ENCODE measurements around the gene LILRA6. TPM values are rescaled to one million over a fixed set of nuclear protein-coding genes. Genes with fewer than 3 reads are reported as not detected.
A peak's percentile ranks its signal among the peaks of the same experiment; 100 is the strongest.

Gene LILRA6
- total RNA-seq, 2 donors from 2014 or later, result 0.54 to 2.3 TPM

GRCh38 chr19:54191811-54192453 is 50.7 kb downstream of the LILRA6 start:
- intact Hi-C loops (cut with DNase I), result no loop called here
- TF ChIP-seq CTCF (IDR thresholded peaks at IDR 0.05), result no peak
- Histone ChIP-seq H3K27ac (peak overlapping the region; percentile 99), H3K4me3 (peak overlapping the region; percentile 60), H3K4me1 (peaks cover 13% of the 10 kb centered on the region), H3K9me3 (no peaks in the 10 kb centered on the region), H3K9ac (ENCODE audit: low read depth in 2 of 2, low read length in 2 of 2) (peak overlapping the region; percentile 95 to 96), H3K36me3 (no peaks in the 10 kb centered on the region), H3K27me3 (no peaks in the 10 kb centered on the region)
- DNase-seq, result no peak

GRCh38 chr19:54191011-54191810 is 51.4 kb downstream of the LILRA6 start, which contains the start of gene TSEN34:
Gene TSEN34, plus strand, starts transcription at chr19:54191308. Its CDS starts 57 bp downstream, at chr19:54191365.
- intact Hi-C loops (cut with DNase I), result no loop called here
- peak within 1 kb of the TSS; percentile 95 to 96 for H3K9ac ChIP-seq (ENCODE audit: low read depth in 2 of 2, low read length in 2 of 2)
- no peaks in the 10 kb centered on the region for H3K9me3 ChIP-seq
- H3K4me1 ChIP-seq, result peaks cover 13% of the 10 kb centered on the region
- peak; percentile 88 for DNase-seq
- TF ChIP-seq CTCF (IDR thresholded peaks at IDR 0.05), result no peak
- no peaks in the 10 kb centered on the region for H3K36me3 ChIP-seq
- H3K4me3 ChIP-seq, result peak within 1 kb of the TSS; percentile 60
- H3K27ac ChIP-seq, result peak within 1 kb of the TSS; percentile 99
- no peaks in the 10 kb centered on the region for H3K27me3 ChIP-seq

- intact Hi-C loops (cut with DNase I), result no loop called here
- Histone ChIP-seq H3K9ac (ENCODE audit: low read depth in 2 of 2, low read length in 2 of 2) (peak overlapping the region; percentile 95 to 96), H3K4me3 (peak overlapping the region; percentile 60), H3K9me3 (no peaks in the 10 kb centered on the region), H3K27ac (peak overlapping the region; percentile 99), H3K36me3 (no peaks in the 10 kb centered on the region), H3K27me3 (no peaks in the 10 kb centered on the region), H3K4me1 (peaks cover 13% of the 10 kb centered on the region)
- DNase-seq, result peak; percentile 99
- no peak for TF ChIP-seq CTCF (IDR thresholded peaks at IDR 0.05)
Observed at GRCh38 chr19:54190503-54191010, 52.0 kb downstream of the LILRA6 start.

GRCh38 chr19:54189735-54190502 is 52.7 kb downstream of the LILRA6 start:
- Histone ChIP-seq H3K27me3 (no peaks in the 10 kb centered on the region), H3K4me1 (peaks cover 13% of the 10 kb centered on the region), H3K36me3 (no peaks in the 10 kb centered on the region), H3K27ac (peak overlapping the region; percentile 99), H3K9me3 (no peaks in the 10 kb centered on the region), H3K9ac (ENCODE audit: low read depth in 2 of 2, low read length in 2 of 2) (peak overlapping the region; percentile 56 to 79), H3K4me3 (peak overlapping the region; percentile 73)
- peak; percentile 100 for DNase-seq
- intact Hi-C loops (cut with DNase I), result no loop called here
- TF ChIP-seq CTCF (IDR thresholded peaks at IDR 0.05), result no peak

- peak within 1 kb of the TSS; percentile 73 for H3K4me3 ChIP-seq
- H3K27me3 ChIP-seq, result no peaks in the 10 kb centered on the region
- H3K9ac ChIP-seq (ENCODE audit: low read depth in 2 of 2, low read length in 2 of 2), result peak within 1 kb of the TSS; percentile 85 to 90
- DNase-seq, result no peak
- peaks cover 13% of the 10 kb centered on the region for H3K4me1 ChIP-seq
- intact Hi-C loops (cut with DNase I), result no loop called here
- TF ChIP-seq CTCF (IDR thresholded peaks at IDR 0.05), result no peak
- H3K27ac ChIP-seq, result peak within 1 kb of the TSS; percentile 99
- H3K9me3 ChIP-seq, result no peaks in the 10 kb centered on the region
- no peaks in the 10 kb centered on the region for H3K36me3 ChIP-seq
Observed at GRCh38 chr19:54189145-54189734, 53.4 kb downstream of the LILRA6 start, which contains the start of gene MBOAT7. Gene MBOAT7, minus strand, starts transcription at chr19:54189580. Its CDS starts 1,072 bp downstream, at chr19:54188508.
